Measurements from ENCODE around the gene ARRDC2.

ARRDC2 gene

GRCh38 chr19:18058208-18059009 lies 50.4 kb downstream of the ARRDC2 start:
- peak in 12 of 14 donors; percentile 20 to 84 (median 74) for DNase-seq

- DNase-seq = peak in 2 of 14 donors; percentile 2 to 6
Measured at GRCh38 chr19:18059297-18059696, 51.3 kb downstream of the ARRDC2 start.

GRCh38 chr19:18059902-18060301 lies 51.9 kb downstream of the ARRDC2 start:
- peak in 1 of 14 donors; percentile 3 for DNase-seq

GRCh38 chr19:18060472-18060871 lies 52.5 kb downstream of the ARRDC2 start:
- no peak for DNase-seq

GRCh38 chr19:18062028-18062427 lies 54.1 kb downstream of the ARRDC2 start:
- DNase-seq = no peak

- no peak for DNase-seq
Measured at GRCh38 chr19:18063463-18063862, 55.5 kb downstream of the ARRDC2 start.

All from C1 segment of cervical spinal cord (tissue), 14 donors.